Mucosa of descending colon (tissue), 3 donors: ENCODE results near the gene CDK5RAP1. TPM values are rescaled to one million over a fixed set of nuclear protein-coding genes. Genes with fewer than 3 reads are reported as not detected.

Experiments
- ATAC-seq: fragments of 200-7000 bp; cut with Tn5 transposase; one replicate; pipeline ENCODE4 v1.9.1; 2020; ENCODE audit warnings: mild to moderate bottlenecking, moderate library complexity
- DNase-seq, 3 donors: peaks; one replicate each; pipeline ENCODE4 v3.0.0-alpha.2; 2020
- H3K36me3 ChIP-seq: fragments of 200-600 bp; one replicate; pipeline ENCODE4 v1.8.0; 2021; ENCODE audit warnings: low read depth, mild to moderate bottlenecking
- H3K4me1 ChIP-seq: fragments of 200-600 bp; one replicate; pipeline ENCODE4 v1.8.0; 2021; ENCODE audit warnings: low read depth, mild to moderate bottlenecking
- H3K4me3 ChIP-seq: fragments of 200-600 bp; one replicate; pipeline ENCODE4 v1.8.0; 2021; ENCODE audit warnings: mild to moderate bottlenecking
- H3K9me3 ChIP-seq: fragments of 200-600 bp; one replicate; pipeline ENCODE4 v1.8.0; 2021; ENCODE audit warnings: mild to moderate bottlenecking
- intact Hi-C, 2 donors: fragments of 100-400 bp; cut with DNase I in 1 of 2; cut with micrococcal nuclease in 1 of 2; formaldehyde crosslinking; loops; one replicate each; pipeline versions ENCODE4 v1.11.0 to v1.11.1; 2022; cut with DNase I, micrococcal nuclease
- total RNA-seq, 3 donors: library from RNA; stranded (reverse); fragmentation: NEBNext Ultra II Directional in 2 of 3; extraction: Animal tissue kit (Norgen Biotek cat#: 25700) in 2 of 3; gene quantifications; one replicate each; pipeline versions ENCODE4 v1.2.1 to v1.2.4, GENCODE V29; 2021 to 2023
- TF ChIP-seq, protein P1 (sequence below): fragments of 200-600 bp; IDR thresholded peaks from one replicate; pipeline ENCODE4 v1.8.0; 2022; ENCODE audit warnings: antibody characterized with exemption, mild to moderate bottlenecking
- donor health status: DM: no; HTN: no; CAD: no; lungs with moderate emphysema.
- donor health status: DM: no; HTN: no; CAD: no.
- donor health status: DM: no; HTN: yes; CAD: no.

Gene CDK5RAP1
- total RNA-seq, 3 donors from 2014 or later: 20.4 to 24.5 (median 23.7) TPM

- intact Hi-C loops: no loop called here
- ATAC-seq (no peak), DNase-seq (no peak)
- no peaks in the 10 kb centered on the region for H3K9me3 ChIP-seq
- H3K4me1 ChIP-seq: no peaks in the 10 kb centered on the region
- H3K36me3 ChIP-seq: no peaks in the 10 kb centered on the region
- H3K4me3 ChIP-seq: no peak overlapping the region
- TF ChIP-seq, protein P1, sequence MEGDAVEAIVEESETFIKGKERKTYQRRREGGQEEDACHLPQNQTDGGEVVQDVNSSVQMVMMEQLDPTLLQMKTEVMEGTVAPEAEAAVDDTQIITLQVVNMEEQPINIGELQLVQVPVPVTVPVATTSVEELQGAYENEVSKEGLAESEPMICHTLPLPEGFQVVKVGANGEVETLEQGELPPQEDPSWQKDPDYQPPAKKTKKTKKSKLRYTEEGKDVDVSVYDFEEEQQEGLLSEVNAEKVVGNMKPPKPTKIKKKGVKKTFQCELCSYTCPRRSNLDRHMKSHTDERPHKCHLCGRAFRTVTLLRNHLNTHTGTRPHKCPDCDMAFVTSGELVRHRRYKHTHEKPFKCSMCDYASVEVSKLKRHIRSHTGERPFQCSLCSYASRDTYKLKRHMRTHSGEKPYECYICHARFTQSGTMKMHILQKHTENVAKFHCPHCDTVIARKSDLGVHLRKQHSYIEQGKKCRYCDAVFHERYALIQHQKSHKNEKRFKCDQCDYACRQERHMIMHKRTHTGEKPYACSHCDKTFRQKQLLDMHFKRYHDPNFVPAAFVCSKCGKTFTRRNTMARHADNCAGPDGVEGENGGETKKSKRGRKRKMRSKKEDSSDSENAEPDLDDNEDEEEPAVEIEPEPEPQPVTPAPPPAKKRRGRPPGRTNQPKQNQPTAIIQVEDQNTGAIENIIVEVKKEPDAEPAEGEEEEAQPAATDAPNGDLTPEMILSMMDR: no peak
Observed at GRCh38 chr20:33333616-33334015, 67.7 kb downstream of the CDK5RAP1 start.

DNA sequence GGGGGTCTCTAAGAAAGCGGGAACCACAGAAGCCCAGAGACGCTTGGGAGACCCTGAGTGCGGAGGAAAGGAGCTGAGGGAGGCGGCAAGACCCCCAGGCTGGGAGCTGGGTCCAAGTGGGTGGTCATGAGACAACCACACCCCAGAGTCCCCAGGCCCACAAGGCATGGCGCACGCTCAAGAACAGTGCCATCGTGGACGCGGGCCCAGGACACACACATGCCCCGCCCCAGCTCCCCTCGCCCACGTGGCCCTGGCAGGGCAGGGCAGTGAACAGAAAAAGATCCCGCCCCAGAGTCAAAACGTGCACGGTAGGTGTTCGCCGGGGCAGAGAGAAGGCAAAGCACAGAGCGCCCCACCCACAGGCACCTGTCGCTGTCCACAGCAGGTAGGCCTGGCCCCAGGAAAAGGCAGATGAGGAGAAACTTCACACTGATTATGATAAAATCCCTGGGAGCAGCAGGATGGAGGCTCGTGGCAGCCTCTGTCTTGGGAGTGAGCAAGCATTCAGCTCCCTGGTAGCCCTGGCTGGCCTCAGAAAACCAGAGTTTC is 68.3 kb downstream of the CDK5RAP1 start:
- H3K4me3 ChIP-seq: no peak overlapping the region
- DNase-seq: no peak
- TF ChIP-seq, protein P1: no peak
- ATAC-seq: peak; percentile 23
- H3K36me3 ChIP-seq: no peaks in the 10 kb centered on the region
- no peaks in the 10 kb centered on the region for H3K4me1 ChIP-seq
- intact Hi-C loops: no loop called here
- H3K9me3 ChIP-seq: no peaks in the 10 kb centered on the region

GRCh38 chr20:33328157-33329137 is 72.9 kb downstream of the CDK5RAP1 start:
- Histone ChIP-seq H3K36me3 (no peaks in the 10 kb centered on the region), H3K4me3 (no peak overlapping the region), H3K4me1 (no peaks in the 10 kb centered on the region), H3K9me3 (no peaks in the 10 kb centered on the region)
- DNase-seq (no peak), ATAC-seq (no peak)
- intact Hi-C loops: no loop called here
- TF ChIP-seq, protein P1: no peak

DNA sequence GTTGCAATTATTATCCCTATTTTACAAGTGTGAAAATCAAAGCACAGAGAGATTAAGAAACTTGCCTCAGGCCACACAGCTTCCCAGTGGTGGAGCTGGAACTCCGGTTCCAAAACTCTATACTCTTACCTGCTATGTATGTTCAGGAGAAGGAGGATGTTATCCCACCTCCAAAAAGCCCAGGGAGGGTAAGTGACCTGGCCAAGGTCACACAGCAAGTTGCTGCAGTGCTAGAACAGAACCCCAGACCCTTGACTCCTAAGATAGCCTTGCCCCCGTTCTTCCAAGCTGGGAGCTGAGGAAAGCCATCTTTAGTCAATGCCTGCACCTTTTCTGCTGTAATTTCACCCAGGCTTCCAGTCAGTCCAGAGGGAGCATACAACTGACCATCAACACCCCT is 76.0 kb downstream of the CDK5RAP1 start:
- DNase-seq (no peak), ATAC-seq (no peak)
- H3K4me3 ChIP-seq: no peak overlapping the region
- H3K4me1 ChIP-seq: no peaks in the 10 kb centered on the region
- intact Hi-C loops: no loop called here
- H3K36me3 ChIP-seq: no peaks in the 10 kb centered on the region
- TF ChIP-seq, protein P1: no peak
- no peaks in the 10 kb centered on the region for H3K9me3 ChIP-seq

DNA sequence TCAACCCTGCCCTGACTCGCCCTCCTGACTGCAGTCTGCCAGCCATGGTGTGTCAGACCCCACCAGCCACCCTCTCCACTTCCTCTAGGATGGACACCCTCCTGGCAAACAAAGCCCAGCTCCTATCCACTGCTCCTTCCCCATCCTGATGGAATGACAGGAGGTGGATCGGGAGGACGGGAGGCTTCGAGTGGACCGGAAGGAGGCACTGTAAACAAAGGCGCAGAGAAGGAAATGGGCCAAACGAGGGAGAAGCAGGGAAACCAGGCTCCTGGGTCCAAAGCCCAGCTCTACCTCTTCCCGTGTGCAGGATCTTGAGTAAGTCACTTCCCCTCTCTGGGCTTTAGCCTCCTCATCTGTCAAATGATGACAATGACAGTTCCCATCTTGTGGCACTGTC is 78.1 kb downstream of the CDK5RAP1 start:
- ATAC-seq (no peak), DNase-seq (no peak)
- intact Hi-C loops: no loop called here
- H3K4me3 ChIP-seq: no peak overlapping the region
- no peaks in the 10 kb centered on the region for H3K4me1 ChIP-seq
- TF ChIP-seq, protein P1: no peak
- no peaks in the 10 kb centered on the region for H3K36me3 ChIP-seq
- no peaks in the 10 kb centered on the region for H3K9me3 ChIP-seq
